GM23248 (cell line): ENCODE data around the gene PPDPF.

ENCODE experiments used
- EZH2 ChIP-seq: fragments of 200-600 bp; sonication (generic); IDR thresholded peaks from 2 replicates; pipeline ENCODE4 v1.6.1; 2018; ENCODE audit warnings: antibody characterized with exemption, mild to moderate bottlenecking; ENCODE audit not compliant: insufficient read depth, poor library complexity, severe bottlenecking
- EZH2phosphoT487 ChIP-seq: fragments of 200-600 bp; sonication (generic); IDR thresholded peaks from 2 replicates; pipeline ENCODE4 v1.6.1; 2018; ENCODE audit warnings: antibody characterized with exemption, moderate library complexity, mild to moderate bottlenecking, low read depth; ENCODE audit not compliant: insufficient read depth

GRCh38 chr20:63487781-63488241 is 32.8 kb upstream of the PPDPF start:
- TF ChIP-seq EZH2 (no peak), EZH2phosphoT487 (no peak)
